Neural progenitor cell (in vitro differentiated cells): Measurements from ENCODE around the gene LMAN1L. TPM values are rescaled to one million over a fixed set of nuclear protein-coding genes. Genes with fewer than 3 reads are reported as not detected.

Source experiments
- DNase-seq: peaks from one replicate; pipeline ENCODE4 v3.0.0-alpha.2; 2016; ENCODE audit warnings: low spot score
- H2AFZ ChIP-seq: fragments of 200-600 bp; sonication (generic); replicated peaks from 2 replicates; pipeline ENCODE4 v1.6.1; 2016; ENCODE audit warnings: antibody characterized with exemption
- H3F3A ChIP-seq: fragments of 200-600 bp; sonication (generic); 2 replicates; pipeline ENCODE4 v1.6.1; 2016; ENCODE audit warnings: antibody characterized with exemption, low read depth
- H3K27ac ChIP-seq: fragments of 200-600 bp; sonication (generic); 2 replicates; pipeline ENCODE4 v1.5.1; 2016; ENCODE audit warnings: mild to moderate bottlenecking
- H3K27me3 ChIP-seq: fragments of 200-600 bp; sonication (generic); 2 replicates; pipeline ENCODE4 v1.6.1; 2016; ENCODE audit warnings: mild to moderate bottlenecking, moderate library complexity
- H3K36me3 ChIP-seq: fragments of 200-600 bp; sonication (generic); 2 replicates; pipeline ENCODE4 v1.5.1; 2016
- H3K4me1 ChIP-seq: fragments of 200-600 bp; sonication (generic); 2 replicates; pipeline ENCODE4 v1.6.1; 2016; ENCODE audit warnings: mixed run types
- H3K4me2 ChIP-seq: fragments of 200-600 bp; sonication (generic); 2 replicates; pipeline ENCODE4 v1.6.1; 2016
- H3K4me3 ChIP-seq: fragments of 200-600 bp; sonication (generic); 2 replicates; pipeline ENCODE4 v1.5.1; 2016
- H3K79me2 ChIP-seq: fragments of 200-600 bp; sonication (generic); 2 replicates; pipeline ENCODE4 v1.6.1; 2016; ENCODE audit warnings: low read depth
- H3K9ac ChIP-seq: fragments of 200-600 bp; sonication (generic); 2 replicates; pipeline ENCODE4 v1.6.1; 2016
- H3K9me3 ChIP-seq: fragments of 200-600 bp; sonication (generic); 2 replicates; pipeline ENCODE4 v1.5.1; 2016; ENCODE audit warnings: low read depth
- H4K20me1 ChIP-seq: fragments of 200-600 bp; sonication (generic); 2 replicates; pipeline ENCODE4 v1.6.1; 2016; ENCODE audit warnings: low read depth
- H3K27ac Mint-ChIP-seq: 3 replicates; pipeline ENCODE4 v1.8.0; 2021; ENCODE audit warnings: mixed read lengths
- H3K27me3 Mint-ChIP-seq: 2 replicates; pipeline ENCODE4 v1.8.0; 2022; ENCODE audit warnings: low read depth, mild to moderate bottlenecking, inconsistent platforms, moderate library complexity, mixed read lengths; ENCODE audit not compliant: insufficient read depth
- H3K36me3 Mint-ChIP-seq: 3 replicates; pipeline ENCODE4 v1.8.0; 2021; ENCODE audit warnings: mixed read lengths
- H3K4me1 Mint-ChIP-seq: 3 replicates; pipeline ENCODE4 v1.8.0; 2021; ENCODE audit warnings: mixed read lengths
- H3K4me3 Mint-ChIP-seq: 3 replicates; pipeline ENCODE4 v1.8.0; 2021; ENCODE audit warnings: mild to moderate bottlenecking, moderate library complexity, mixed read lengths
- H3K9me3 Mint-ChIP-seq: 3 replicates; pipeline ENCODE4 v1.8.0; 2020; ENCODE audit warnings: mixed read lengths
- CTCF ChIP-seq: fragments of 200-600 bp; sonication (generic); IDR thresholded peaks from 2 replicates; pipeline ENCODE4 v1.5.1; 2017; ENCODE audit warnings: antibody characterized with exemption, mild to moderate bottlenecking
- EZH2 ChIP-seq: fragments of 200-600 bp; sonication (generic); IDR thresholded peaks from 2 replicates; pipeline ENCODE4 v1.6.1; 2017; ENCODE audit warnings: antibody characterized with exemption, mild to moderate bottlenecking, moderate library complexity
- EZH2phosphoT487 ChIP-seq: fragments of 200-600 bp; sonication (generic); IDR thresholded peaks from 2 replicates; pipeline ENCODE4 v1.6.1; 2017; ENCODE audit warnings: antibody characterized with exemption
- total RNA-seq: library from RNA; depleted of rRNA; stranded (reverse); fragments of >200 nt; gene quantifications from 2 replicates; pipeline ENCODE4 v1.2.3, GENCODE V29; 2015; ENCODE audit warnings: low replicate concordance

LMAN1L gene
- total RNA-seq, 1 donor from 2014 or later = not detected

- no peaks in the 10 kb centered on the region for H3K4me1 ChIP-seq
- no peak overlapping the region for H3K4me3 ChIP-seq
- no peak overlapping the region for H3K9ac ChIP-seq
- H3K27ac ChIP-seq = no peak overlapping the region
- H3K27me3 ChIP-seq = no peaks in the 10 kb centered on the region
- peaks cover 11% of the 10 kb centered on the region for H3K36me3 Mint-ChIP-seq
- no peaks in the 10 kb centered on the region for H3K79me2 ChIP-seq
- no peaks in the 10 kb centered on the region for H3K36me3 ChIP-seq
- no peaks in the 10 kb centered on the region for H3K9me3 ChIP-seq
- no peak overlapping the region for H3K4me2 ChIP-seq
- no peak overlapping the region for H2AFZ ChIP-seq
- no peak overlapping the region for H3K27ac Mint-ChIP-seq
- no peak for DNase-seq
- peaks cover 40% of the 10 kb centered on the region for H4K20me1 ChIP-seq
- peaks cover 3% of the 10 kb centered on the region for H3K27me3 Mint-ChIP-seq
- no peaks in the 10 kb centered on the region for H3K4me1 Mint-ChIP-seq
- no peaks in the 10 kb centered on the region for H3K9me3 Mint-ChIP-seq
- H3F3A ChIP-seq = no peaks in the 10 kb centered on the region
- H3K4me3 Mint-ChIP-seq = no peak overlapping the region
- TF ChIP-seq CTCF (no peak), EZH2 (no peak), EZH2phosphoT487 (no peak)
These were observed 11.2 kb upstream of the LMAN1L start for GRCh38 chr15:74801311-74801997.

GRCh38 chr15:74802290-74802689 lies 10.3 kb upstream of the LMAN1L start:
- Mint-ChIP-seq H3K36me3 (peaks cover 11% of the 10 kb centered on the region), H3K4me1 (no peaks in the 10 kb centered on the region), H3K4me3 (no peak overlapping the region), H3K27ac (no peak overlapping the region), H3K9me3 (no peaks in the 10 kb centered on the region), H3K27me3 (peaks cover 3% of the 10 kb centered on the region)
- H3F3A ChIP-seq = no peaks in the 10 kb centered on the region
- no peaks in the 10 kb centered on the region for H3K4me1 ChIP-seq
- no peak overlapping the region for H3K9ac ChIP-seq
- H3K27ac ChIP-seq = no peak overlapping the region
- H3K4me3 ChIP-seq = no peak overlapping the region
- no peaks in the 10 kb centered on the region for H3K27me3 ChIP-seq
- no peaks in the 10 kb centered on the region for H3K79me2 ChIP-seq
- no peaks in the 10 kb centered on the region for H3K9me3 ChIP-seq
- H2AFZ ChIP-seq = no peak overlapping the region
- peaks cover 32% of the 10 kb centered on the region for H4K20me1 ChIP-seq
- H3K4me2 ChIP-seq = no peak overlapping the region
- H3K36me3 ChIP-seq = no peaks in the 10 kb centered on the region
- DNase-seq = no peak
- TF ChIP-seq EZH2 (no peak), CTCF (no peak), EZH2phosphoT487 (no peak)

- H3K27me3 ChIP-seq = no peaks in the 10 kb centered on the region
- Mint-ChIP-seq H3K4me1 (no peaks in the 10 kb centered on the region), H3K27me3 (peaks cover 3% of the 10 kb centered on the region), H3K9me3 (no peaks in the 10 kb centered on the region), H3K27ac (no peak overlapping the region), H3K36me3 (peaks cover 11% of the 10 kb centered on the region), H3K4me3 (no peak overlapping the region)
- H3K79me2 ChIP-seq = no peaks in the 10 kb centered on the region
- no peak overlapping the region for H3K9ac ChIP-seq
- H3K9me3 ChIP-seq = no peaks in the 10 kb centered on the region
- no peaks in the 10 kb centered on the region for H3K4me1 ChIP-seq
- H4K20me1 ChIP-seq = peaks cover 25% of the 10 kb centered on the region
- no peak overlapping the region for H2AFZ ChIP-seq
- H3K4me2 ChIP-seq = no peak overlapping the region
- H3K27ac ChIP-seq = no peak overlapping the region
- no peaks in the 10 kb centered on the region for H3K36me3 ChIP-seq
- H3K4me3 ChIP-seq = no peak overlapping the region
- TF ChIP-seq CTCF (no peak), EZH2 (no peak), EZH2phosphoT487 (no peak)
- H3F3A ChIP-seq = no peaks in the 10 kb centered on the region
- DNase-seq = no peak
These were observed 9.7 kb upstream of the LMAN1L start for GRCh38 chr15:74802862-74803447.
